Measurements from ENCODE around the gene TMEM41B. TPM values are rescaled to one million over a fixed set of nuclear protein-coding genes. Genes with fewer than 3 reads are reported as not detected.
A peak's percentile ranks its signal among the peaks of the same experiment; 100 is the strongest.
"Not testable (repeated sequence)": the region's sequence is repeated elsewhere in the genome, so short reads cannot be mapped to it uniquely, and the experiment has no call there.

Gene TMEM41B
- total and polyA plus RNA-seq, 8 donors, result 36.5 to 77.1 (median 44.3) TPM

DNA sequence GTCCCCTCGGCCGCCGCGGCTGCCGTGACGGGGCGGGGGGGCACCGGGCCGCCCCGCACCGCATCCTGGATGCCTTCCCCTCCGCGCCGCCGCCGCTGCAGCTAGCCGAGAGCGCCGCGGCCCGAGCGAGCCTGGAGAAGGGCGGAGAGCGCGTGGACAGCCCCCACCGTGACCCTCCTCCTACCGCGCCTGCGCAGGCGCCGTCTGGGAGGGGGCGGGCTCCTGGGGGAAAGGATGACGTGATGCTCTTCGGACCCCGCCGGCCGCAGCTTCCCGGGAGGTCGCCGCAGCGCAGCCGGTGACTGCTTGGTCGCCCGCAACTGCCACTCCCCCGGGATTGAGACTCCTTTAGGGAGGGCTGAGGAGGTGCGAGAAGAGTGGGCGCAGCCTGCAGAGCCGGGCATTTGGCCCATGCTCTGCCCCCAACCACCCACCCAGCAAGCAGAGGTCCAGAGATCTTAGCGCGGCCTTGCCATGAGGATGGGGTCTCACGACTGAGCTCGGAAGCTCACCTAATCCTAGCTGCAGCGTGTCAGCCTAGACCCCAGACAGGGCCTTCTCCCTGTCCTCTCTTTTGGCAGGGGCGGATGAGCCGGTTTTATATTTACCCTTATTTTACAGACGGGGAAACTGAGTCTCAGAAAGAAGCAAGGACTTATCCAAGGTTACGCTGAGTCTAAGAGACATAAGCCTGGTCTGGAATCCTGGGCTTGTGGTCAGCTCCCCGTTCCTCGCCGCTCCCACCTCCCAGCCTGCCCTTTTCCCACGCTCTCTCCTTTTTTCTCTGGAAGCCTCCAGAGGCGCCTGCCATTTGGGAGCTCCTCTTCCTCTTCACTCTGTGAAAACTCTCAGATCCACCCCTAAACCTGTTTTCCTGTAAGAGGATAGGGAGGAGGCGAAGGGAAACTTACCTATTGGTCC is 48.9 kb downstream of the TMEM41B start, which contains the start of gene DENND5A:
Gene DENND5A, minus strand, starts transcription at position 140 of the 921 bp plus-strand sequence. CDS start 281 bp downstream, outside the sequence.
- ATAC-seq, result peak; percentile 91

DNA sequence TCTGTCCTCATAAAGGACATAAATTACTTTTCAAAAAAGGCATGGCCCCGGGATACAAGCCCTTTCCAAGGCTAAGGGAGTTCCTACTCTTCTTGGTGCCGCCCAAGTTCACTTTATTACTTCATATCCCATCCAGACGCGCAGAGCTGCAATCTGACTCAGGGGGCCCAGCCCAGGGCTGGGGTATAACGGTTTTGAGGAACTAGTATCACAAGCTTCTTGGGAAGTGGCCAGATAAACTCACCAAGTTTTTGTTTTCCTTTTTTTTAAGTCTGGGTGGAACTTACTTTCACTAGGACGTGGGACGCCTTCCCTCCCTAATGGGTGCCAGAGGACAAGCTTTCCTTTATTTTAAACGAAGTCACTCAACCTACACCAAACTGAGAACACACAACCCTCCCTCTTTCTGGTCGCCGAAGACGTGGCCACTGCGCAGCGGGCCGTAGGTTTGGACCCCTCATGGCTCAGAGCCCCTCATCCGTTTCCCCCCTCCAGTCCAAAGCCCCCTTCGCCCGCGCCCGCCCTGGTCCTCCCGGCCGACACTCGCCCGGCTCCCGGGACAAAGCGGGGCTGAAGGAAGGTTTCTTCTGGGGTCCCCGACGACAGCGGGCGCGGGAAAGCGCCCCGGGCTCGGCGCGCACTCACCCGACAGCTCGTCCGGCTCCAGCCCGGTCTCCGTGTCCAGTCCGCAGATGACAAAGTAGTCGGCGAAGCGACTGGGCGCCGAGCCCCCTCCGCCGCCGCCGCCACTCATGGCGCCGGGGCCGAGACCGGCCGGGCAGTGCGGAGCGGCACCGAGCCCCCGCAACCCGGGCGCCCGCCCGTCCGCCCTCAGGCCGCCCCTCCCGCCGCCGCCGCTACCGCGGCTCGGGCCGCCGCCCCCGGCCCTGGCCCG is 49.8 kb downstream of the TMEM41B start:
- ATAC-seq, result peak; percentile 67
- Histone ChIP-seq H3K4me1 (peaks cover 13 to 49% of the 10 kb centered on the region in 2 donors), H3K27me3 (no peaks in the 10 kb centered on the region), H3K36me3 (no peaks in the 10 kb centered on the region), H3K27ac (peak overlapping the region; percentile 96 to 99), H3K4me3 (peak overlapping the region; percentile 79 to 88), H3K9me3 (no peaks in the 10 kb centered on the region)
- intact Hi-C loops (cut with DNase I), result loop anchor here in 1 of 2 donors (10.0 kb wide), 1 partner anchor 90 kb away; no protein-coding TSS in a partner anchor
- TF ChIP-seq, protein P1, sequence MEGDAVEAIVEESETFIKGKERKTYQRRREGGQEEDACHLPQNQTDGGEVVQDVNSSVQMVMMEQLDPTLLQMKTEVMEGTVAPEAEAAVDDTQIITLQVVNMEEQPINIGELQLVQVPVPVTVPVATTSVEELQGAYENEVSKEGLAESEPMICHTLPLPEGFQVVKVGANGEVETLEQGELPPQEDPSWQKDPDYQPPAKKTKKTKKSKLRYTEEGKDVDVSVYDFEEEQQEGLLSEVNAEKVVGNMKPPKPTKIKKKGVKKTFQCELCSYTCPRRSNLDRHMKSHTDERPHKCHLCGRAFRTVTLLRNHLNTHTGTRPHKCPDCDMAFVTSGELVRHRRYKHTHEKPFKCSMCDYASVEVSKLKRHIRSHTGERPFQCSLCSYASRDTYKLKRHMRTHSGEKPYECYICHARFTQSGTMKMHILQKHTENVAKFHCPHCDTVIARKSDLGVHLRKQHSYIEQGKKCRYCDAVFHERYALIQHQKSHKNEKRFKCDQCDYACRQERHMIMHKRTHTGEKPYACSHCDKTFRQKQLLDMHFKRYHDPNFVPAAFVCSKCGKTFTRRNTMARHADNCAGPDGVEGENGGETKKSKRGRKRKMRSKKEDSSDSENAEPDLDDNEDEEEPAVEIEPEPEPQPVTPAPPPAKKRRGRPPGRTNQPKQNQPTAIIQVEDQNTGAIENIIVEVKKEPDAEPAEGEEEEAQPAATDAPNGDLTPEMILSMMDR (IDR thresholded peaks at IDR 0.05), result no peak
- DNase-seq, result peak; percentile 76 to 89 (median 84)

More for the DNA sequence above, 48.9 kb downstream of the TMEM41B start, which contains the start of gene DENND5A:
- peaks cover 9 to 39% of the 10 kb centered on the region in 2 donors for H3K4me1 ChIP-seq
- no peaks in the 10 kb centered on the region for H3K9me3 ChIP-seq
- peak within 1 kb of the TSS; percentile 96 to 99 for H3K27ac ChIP-seq
- intact Hi-C loops (cut with DNase I), result loop anchor here in 1 of 2 donors (10.0 kb wide), 1 partner anchor 91 kb away; no protein-coding TSS in a partner anchor
- TF ChIP-seq, protein P1 (IDR thresholded peaks at IDR 0.05), result no peak
- H3K27me3 ChIP-seq, result no peaks in the 10 kb centered on the region
- peak; percentile 89 to 96 (median 93) for DNase-seq
- peak within 1 kb of the TSS; percentile 79 to 88 for H3K4me3 ChIP-seq
- no peaks in the 10 kb centered on the region for H3K36me3 ChIP-seq

DNA sequence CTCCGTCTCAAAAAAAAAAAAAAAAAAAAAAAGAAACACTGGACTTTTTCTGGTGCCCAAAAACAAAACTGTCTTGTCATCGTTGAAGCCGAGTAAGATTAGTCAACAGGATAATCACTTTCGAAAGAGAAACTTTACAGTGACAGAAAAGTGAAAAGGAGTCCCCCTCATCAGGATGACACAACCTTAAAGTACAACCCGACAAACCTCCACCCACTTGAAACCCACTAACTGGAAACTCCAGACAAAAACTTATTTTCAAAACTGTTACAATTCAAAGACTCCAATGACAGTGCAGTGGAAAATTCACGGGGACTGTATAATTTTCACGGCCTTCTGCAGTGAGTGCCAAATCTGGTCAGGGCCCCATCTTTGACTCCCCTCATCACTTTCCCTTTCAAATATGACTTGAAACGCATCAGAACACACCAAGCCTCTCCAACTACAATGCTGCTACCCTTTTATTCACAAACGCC is 50.5 kb downstream of the TMEM41B start:
- Histone ChIP-seq H3K36me3 (no peaks in the 10 kb centered on the region), H3K9me3 (no peaks in the 10 kb centered on the region), H3K4me3 (peak overlapping the region; percentile 79 to 88), H3K27me3 (no peaks in the 10 kb centered on the region), H3K4me1 (peaks cover 13 to 51% of the 10 kb centered on the region in 2 donors), H3K27ac (peak overlapping the region; percentile 96 to 99)
- ATAC-seq (peak; percentile 3), DNase-seq (no peak)
- TF ChIP-seq, protein P1 (IDR thresholded peaks at IDR 0.05), result no peak
- intact Hi-C loops (cut with DNase I), result loop anchor here in 1 of 2 donors (10.0 kb wide), 1 partner anchor 89 kb away; no protein-coding TSS in a partner anchor

DNA sequence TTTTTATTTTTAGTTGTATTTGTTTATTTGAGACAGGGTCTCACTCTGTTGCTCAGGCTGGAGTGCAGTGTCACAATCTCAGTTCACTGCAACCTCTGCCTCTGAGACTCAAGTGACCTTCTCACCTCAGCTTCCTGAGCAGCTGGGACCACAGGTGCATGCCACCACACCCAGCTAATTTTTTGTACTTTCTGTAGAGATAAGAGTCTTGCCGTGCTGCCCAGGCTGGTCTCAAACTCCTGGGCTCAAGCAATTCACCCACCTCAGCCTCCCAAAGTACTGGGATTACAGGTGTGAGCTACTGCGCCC is 53.6 kb downstream of the TMEM41B start:
- not testable (repeated sequence) for ATAC-seq, H3K9me3 ChIP-seq, DNase-seq, H3K4me3 ChIP-seq, H3K27me3 ChIP-seq, H3K36me3 ChIP-seq
- Histone ChIP-seq H3K4me1 (peaks cover 13 to 59% of the 10 kb centered on the region in 2 donors), H3K27ac (peak overlapping the region in 1 of 2 donors; percentile 2)
- intact Hi-C loops (cut with DNase I), result loop anchor here in 1 of 2 donors (10.0 kb wide), 1 partner anchor 86 kb away; no protein-coding TSS in a partner anchor

All from left lung (tissue), 10 donors.